Lung (tissue), 12 donors: Measurements from ENCODE around the gene SMARCD3. TPM values are rescaled to one million over a fixed set of nuclear protein-coding genes. Genes with fewer than 3 reads are reported as not detected.
A peak's percentile ranks its signal among the peaks of the same experiment; 100 is the strongest.

Experiments used
- ATAC-seq: fragments of 200-7000 bp; cut with Tn5 transposase; one replicate; pipeline ENCODE4 v1.9.1; 2020; ENCODE audit warnings: moderate number of reproducible peaks; ENCODE audit not compliant: insufficient read depth, low FRiP score
- DNase-seq, 3 donors: peaks; one replicate each; pipeline ENCODE4 v3.0.0-alpha.2; 2013 to 2017
- H3K27ac ChIP-seq, 2 donors: one replicate each; pipeline ENCODE4 v1.5.1; 2013; ENCODE audit warnings: mild to moderate bottlenecking in 2 of 2, moderate library complexity in 2 of 2, control low read depth in 1 of 2, inconsistent platforms in 1 of 2, low read depth in 1 of 2, low read length in 1 of 2
- H3K27me3 ChIP-seq, 3 donors: one replicate each; pipeline ENCODE4 v1.5.1; 2013; ENCODE audit warnings: low read length in 2 of 3; ENCODE audit not compliant: control insufficient read depth in 3 of 3, insufficient read depth in 3 of 3
- H3K36me3 ChIP-seq, 4 donors: one replicate each; pipeline ENCODE4 v1.5.1; 2013; ENCODE audit warnings: low read length in 4 of 4, mild to moderate bottlenecking in 1 of 4, moderate library complexity in 1 of 4; ENCODE audit not compliant: control insufficient read depth in 4 of 4, insufficient read depth in 4 of 4
- H3K4me1 ChIP-seq, 5 donors: one replicate each; pipeline ENCODE4 v1.5.1; 2013; ENCODE audit warnings: low read length in 5 of 5, mild to moderate bottlenecking in 2 of 5, moderate library complexity in 1 of 5; ENCODE audit not compliant: control insufficient read depth in 5 of 5, insufficient read depth in 5 of 5
- H3K4me3 ChIP-seq: one replicate; pipeline ENCODE4 v1.5.1; 2013; ENCODE audit warnings: mild to moderate bottlenecking, control low read depth, moderate library complexity
- H3K9ac ChIP-seq, 2 donors: one replicate each; pipeline ENCODE4 v1.5.1; 2013; ENCODE audit warnings: low read length in 2 of 2, control low read depth in 1 of 2; ENCODE audit not compliant: insufficient read depth in 1 of 2
- H3K9me3 ChIP-seq, 4 donors: one replicate each; pipeline ENCODE4 v1.5.1; 2013; ENCODE audit warnings: low read length in 3 of 4, mild to moderate bottlenecking in 1 of 4, moderate library complexity in 1 of 4; ENCODE audit not compliant: control insufficient read depth in 4 of 4, insufficient read depth in 3 of 4
- CTCF ChIP-seq: IDR thresholded peaks from 2 replicates; pipeline ENCODE4 v1.5.1; 2012; ENCODE audit warnings: mild to moderate bottlenecking; ENCODE audit errors: control extremely low read depth, extremely low read depth
- WGBS, 2 donors: extraction: QIAGEN DNeasy Blood & Tissue Kit; methylation state at CpG; one replicate each; pipeline ENCODE4 v1.1.7; 2013; 5-methylcytosine and 5-hydroxymethylcytosine counted together
- polyA plus RNA-seq, 2 donors: library from polyadenylated mRNA; stranded (reverse); fragments of 200-250 nt; gene quantifications; one replicate each; pipeline ENCODE4 v1.2.1, GENCODE V29; 2013
- total RNA-seq, 2 donors: library from RNA; depleted of rRNA in 1 of 2; stranded (reverse); fragments of >200 nt in 1 of 2; gene quantifications; one replicate each; pipeline ENCODE4 v1.2.1, GENCODE V29; 2014 to 2021
- donor health status: control.
- donor health status: control.
- donor health status: Bipolar disorder and iron deficiency.
- donor health status: healthy.
- donor health status: DM: yes; HTN: yes; CAD: no.

SMARCD3 gene
- total and polyA plus RNA-seq, 4 donors, result 37.5 to 70.9 (median 51.4) TPM

- peaks cover 0 to 42% (median 16%) of the 10 kb centered on the region in 5 donors for H3K4me1 ChIP-seq
- H3K27ac ChIP-seq, result peak overlapping the region in 1 of 2 donors; percentile 6
- H3K27me3 ChIP-seq, result no peaks in the 10 kb centered on the region
- TF ChIP-seq CTCF, result no peak
- WGBS, 2 donors, result 76 to 82% methylated on average over 16 to 17 of the region's 17 CpGs
- peak; percentile 61 to 87 (median 68) for DNase-seq
- H3K36me3 ChIP-seq, result no peaks in the 10 kb centered on the region
- no peaks in the 10 kb centered on the region for H3K9me3 ChIP-seq
- no peak for ATAC-seq
- H3K9ac ChIP-seq, result no peak overlapping the region
- no peak overlapping the region for H3K4me3 ChIP-seq
Observed at GRCh38 chr7:151252961-151253711, 4.6 kb upstream of the SMARCD3 start.

GRCh38 chr7:151252561-151252835 is 4.0 kb upstream of the SMARCD3 start:
- TF ChIP-seq CTCF, result no peak
- 43 to 44% methylated on average over 4 to 9 of the region's 9 CpGs for WGBS, 2 donors
- Histone ChIP-seq H3K27ac (peak overlapping the region; percentile 48 to 95), H3K9ac (peak overlapping the region; percentile 77 to 95), H3K36me3 (no peaks in the 10 kb centered on the region), H3K9me3 (no peaks in the 10 kb centered on the region), H3K4me1 (peaks cover 0 to 45% (median 16%) of the 10 kb centered on the region in 5 donors), H3K27me3 (no peaks in the 10 kb centered on the region), H3K4me3 (peak overlapping the region; percentile 47)
- DNase-seq (no peak), ATAC-seq (no peak)

GRCh38 chr7:151251689-151252560 is 3.4 kb upstream of the SMARCD3 start:
- 3 to 5% methylated on average over 48 to 79 of the region's 79 CpGs for WGBS, 2 donors
- peak; percentile 90 to 93 (median 91) for DNase-seq
- Histone ChIP-seq H3K27ac (peak overlapping the region; percentile 88 to 97), H3K4me1 (peaks cover 0 to 50% (median 16%) of the 10 kb centered on the region in 5 donors), H3K27me3 (no peaks in the 10 kb centered on the region), H3K9ac (peak overlapping the region; percentile 77 to 95), H3K36me3 (no peaks in the 10 kb centered on the region), H3K9me3 (no peaks in the 10 kb centered on the region), H3K4me3 (peak overlapping the region; percentile 47)
- no peak for TF ChIP-seq CTCF
- ATAC-seq, result peak; percentile 44
